SK-N-SH treated with all-trans-retinoic acid at 6 μM for 48 hours (cell line): ENCODE measurements around the gene EDEM1.

ENCODE experiments used
- ARNTL ChIP-seq: fragments of 450-650 bp; formaldehyde crosslinking; IDR thresholded peaks from 2 replicates; pipeline ENCODE4 v1.5.0; 2020; ENCODE audit warnings: low read depth, mild to moderate bottlenecking, moderate library complexity, borderline replicate concordance
- BACH2 ChIP-seq: fragments of 250-450 bp; sonication (Bioruptor Pico); IDR thresholded peaks from 2 replicates; pipeline ENCODE4 v1.9.0; 2021; ENCODE audit warnings: mild to moderate bottlenecking, borderline replicate concordance
- CREB5 ChIP-seq: fragments of 250-450 bp; sonication (Bioruptor Pico); IDR thresholded peaks from 2 replicates; pipeline ENCODE4 v1.5.1; 2020; ENCODE audit warnings: low read depth, mild to moderate bottlenecking, moderate library complexity
- ESRRG ChIP-seq: fragments of 250-450 bp; sonication (Bioruptor Pico); IDR thresholded peaks from 2 replicates; pipeline ENCODE4 v1.6.1; 2021; ENCODE audit warnings: mild to moderate bottlenecking
- OSR1 ChIP-seq: fragments of 250-450 bp; sonication (Bioruptor Pico); IDR thresholded peaks from 2 replicates; pipeline ENCODE4 v1.8.0; 2022; ENCODE audit warnings: moderate library complexity, mild to moderate bottlenecking, inconsistent platforms
- PATZ1 ChIP-seq: fragments of 250-450 bp; sonication (Bioruptor Pico); IDR thresholded peaks from 2 replicates; pipeline ENCODE4 v1.8.0; 2020; ENCODE audit warnings: mild to moderate bottlenecking, moderate library complexity, borderline replicate concordance
- POU6F1 ChIP-seq: fragments of 250-450 bp; sonication (Bioruptor Pico); IDR thresholded peaks from 2 replicates; pipeline ENCODE4 v1.8.0; 2021; ENCODE audit warnings: low read depth, mild to moderate bottlenecking, moderate library complexity, borderline replicate concordance
- PPARA ChIP-seq: fragments of 250-450 bp; sonication (Bioruptor Pico); IDR thresholded peaks from 2 replicates; pipeline ENCODE4 v1.5.0; 2020; ENCODE audit warnings: mild to moderate bottlenecking, borderline replicate concordance
- RARB ChIP-seq: fragments of 250-450 bp; sonication (Bioruptor Pico); IDR thresholded peaks from 2 replicates; pipeline ENCODE4 v1.8.0; 2021; ENCODE audit warnings: mild to moderate bottlenecking, moderate library complexity
- TCF4 ChIP-seq: fragments of 250-450 bp; sonication (Bioruptor Pico); IDR thresholded peaks from 2 replicates; pipeline ENCODE4 v1.8.0; 2021; ENCODE audit warnings: mild to moderate bottlenecking, moderate library complexity, borderline replicate concordance
- ZFP3 ChIP-seq: fragments of 250-450 bp; sonication (Bioruptor Pico); IDR thresholded peaks from 2 replicates; pipeline ENCODE4 v1.5.0; 2020; ENCODE audit warnings: mild to moderate bottlenecking, moderate library complexity
- ZFP30 ChIP-seq: fragments of 450-650 bp; formaldehyde crosslinking; IDR thresholded peaks from 2 replicates; pipeline ENCODE4 v1.5.0; 2022; ENCODE audit warnings: mild to moderate bottlenecking, moderate library complexity
- ZNF565 ChIP-seq: fragments of 450-650 bp; formaldehyde crosslinking; conservative IDR thresholded peaks from 2 replicates; pipeline ENCODE4 v1.5.0; 2020; ENCODE audit warnings: low read depth, mild to moderate bottlenecking, moderate library complexity
- ZNF8 ChIP-seq: fragments of 450-650 bp; formaldehyde crosslinking; IDR thresholded peaks from 2 replicates; pipeline ENCODE4 v1.5.0; 2020; ENCODE audit warnings: mild to moderate bottlenecking, moderate library complexity

GRCh38 chr3:5231074-5231473 lies 43.6 kb downstream of the EDEM1 start:
- TF ChIP-seq ARNTL = no peak
- TF ChIP-seq ESRRG = no peak
- no peak for TF ChIP-seq PPARA
- no peak for TF ChIP-seq RARB (CRISPR knock-in tag)
- TF ChIP-seq PATZ1 (CRISPR knock-in tag) = no peak
- TF ChIP-seq BACH2 (CRISPR knock-in tag) = no peak
- no peak for TF ChIP-seq ZNF8
- no peak for TF ChIP-seq CREB5
- TF ChIP-seq OSR1 (CRISPR knock-in tag) = no peak
- no peak for TF ChIP-seq ZFP3 (CRISPR knock-in tag)
- no peak for TF ChIP-seq POU6F1
- no peak for TF ChIP-seq TCF4 (CRISPR knock-in tag)
- TF ChIP-seq ZNF565 = no peak
- no peak for TF ChIP-seq ZFP30 (CRISPR knock-in tag)
